WTC11 (cell line): ENCODE measurements around the gene PRKCZ. TPM values are rescaled to one million over a fixed set of nuclear protein-coding genes. Genes with fewer than 3 reads are reported as not detected.

Source experiments
- ATAC-seq: fragments of 200-7000 bp; cut with Tn5 transposase; 2 replicates; pipeline ENCODE4 v1.10.0; 2021; ENCODE audit warnings: mild to moderate bottlenecking, moderate library complexity
- CTCF ChIA-PET: fragments of 300-600 bp; sonication (Branson Sonifier 250); formaldehyde crosslinking; loops from one replicate; lab custom pipeline; 2021; ENCODE audit warnings: antibody characterized with exemption; lab: Charles Lee
- POLR2A ChIA-PET: fragments of 350-600 bp; sonication (Branson Sonifier 250); formaldehyde crosslinking; loops from one replicate; lab custom pipeline; 2021; ENCODE audit warnings: antibody characterized with exemption; lab: Charles Lee
- DNase-seq: peaks from one replicate; pipeline ENCODE4 v3.0.0; 2021; ENCODE audit warnings: low spot score
- H3K27ac Mint-ChIP-seq: 2 replicates; pipeline ENCODE4 v1.8.0; 2021; ENCODE audit warnings: mixed read lengths
- H3K27me3 Mint-ChIP-seq: 2 replicates; pipeline ENCODE4 v1.8.0; 2021; ENCODE audit warnings: low read depth, mild to moderate bottlenecking, moderate library complexity, mixed read lengths
- H3K36me3 Mint-ChIP-seq: 2 replicates; pipeline ENCODE4 v1.8.0; 2021; ENCODE audit warnings: mixed read lengths
- H3K4me1 Mint-ChIP-seq: 2 replicates; pipeline ENCODE4 v1.8.0; 2022; ENCODE audit warnings: mixed read lengths
- H3K4me3 Mint-ChIP-seq: 2 replicates; pipeline ENCODE4 v1.8.0; 2021; ENCODE audit warnings: mild to moderate bottlenecking, moderate library complexity, mixed read lengths
- H3K9me3 Mint-ChIP-seq: 2 replicates; pipeline ENCODE4 v1.8.0; 2021; ENCODE audit warnings: mixed read lengths
- E2F4 ChIP-seq: sonication (generic); formaldehyde crosslinking; IDR thresholded peaks from 2 replicates; pipeline ENCODE4 v1.8.1; 2022; ENCODE audit warnings: low read depth, mild to moderate bottlenecking, moderate library complexity, missing genetic modification reagents, borderline replicate concordance
- EMX1 ChIP-seq: fragments of 250-450 bp; sonication (Bioruptor Pico); IDR thresholded peaks from 2 replicates; pipeline ENCODE4 v1.8.0; 2021; ENCODE audit warnings: mild to moderate bottlenecking
- ESRRA ChIP-seq: sonication (generic); formaldehyde crosslinking; IDR thresholded peaks from 2 replicates; pipeline ENCODE4 v1.8.1; 2022; ENCODE audit warnings: mild to moderate bottlenecking, missing genetic modification reagents, borderline replicate concordance
- JAZF1 ChIP-seq: fragments of 250-450 bp; sonication (Bioruptor Pico); IDR thresholded peaks from 2 replicates; pipeline ENCODE4 v1.9.0; 2021; ENCODE audit warnings: moderate library complexity, mild to moderate bottlenecking, inconsistent platforms
- RELA ChIP-seq: sonication (generic); formaldehyde crosslinking; IDR thresholded peaks from 2 replicates; pipeline ENCODE4 v1.8.1; 2022; ENCODE audit warnings: missing genetic modification reagents, mild to moderate bottlenecking, borderline replicate concordance
- USF1 ChIP-seq: sonication (generic); formaldehyde crosslinking; IDR thresholded peaks from 2 replicates; pipeline ENCODE4 v1.8.0; 2022; ENCODE audit warnings: mild to moderate bottlenecking, missing genetic modification reagents
- ZNF671 ChIP-seq: fragments of 250-450 bp; sonication (Bioruptor Pico); IDR thresholded peaks from 2 replicates; pipeline ENCODE4 v1.8.0; 2021; ENCODE audit warnings: mild to moderate bottlenecking
- ZSCAN18 ChIP-seq: fragments of 250-450 bp; sonication (Bioruptor Pico); IDR thresholded peaks from 2 replicates; pipeline ENCODE4 v2.1.2; 2022; ENCODE audit warnings: mild to moderate bottlenecking, moderate library complexity
- total RNA-seq: library from RNA; stranded (reverse); gene quantifications from 3 replicates; pipeline ENCODE4 v1.2.3, GENCODE V29; 2021
- TF ChIP-seq, protein P1 (sequence below): sonication (generic); formaldehyde crosslinking; IDR thresholded peaks from 2 replicates; pipeline ENCODE4 v1.8.0; 2023; ENCODE audit warnings: mild to moderate bottlenecking, missing genetic modification reagents
- TF ChIP-seq, protein P2 (sequence below): sonication (generic); formaldehyde crosslinking; IDR thresholded peaks from 2 replicates; pipeline ENCODE4 v1.8.0; 2023; ENCODE audit warnings: missing genetic modification reagents
- TF ChIP-seq, protein P3 (sequence below): fragments of 250-450 bp; sonication (Bioruptor Pico); conservative IDR thresholded peaks from 2 replicates; pipeline ENCODE4 v1.9.0; 2021; ENCODE audit warnings: mild to moderate bottlenecking
- TF ChIP-seq, protein P4 (sequence below): sonication (generic); formaldehyde crosslinking; conservative IDR thresholded peaks from 2 replicates; pipeline ENCODE4 v1.8.1; 2023; ENCODE audit warnings: mild to moderate bottlenecking, low read depth, missing genetic modification reagents, moderate library complexity

PRKCZ gene
- total RNA-seq, 1 experiment from 2014 or later: 52.5 TPM

DNA sequence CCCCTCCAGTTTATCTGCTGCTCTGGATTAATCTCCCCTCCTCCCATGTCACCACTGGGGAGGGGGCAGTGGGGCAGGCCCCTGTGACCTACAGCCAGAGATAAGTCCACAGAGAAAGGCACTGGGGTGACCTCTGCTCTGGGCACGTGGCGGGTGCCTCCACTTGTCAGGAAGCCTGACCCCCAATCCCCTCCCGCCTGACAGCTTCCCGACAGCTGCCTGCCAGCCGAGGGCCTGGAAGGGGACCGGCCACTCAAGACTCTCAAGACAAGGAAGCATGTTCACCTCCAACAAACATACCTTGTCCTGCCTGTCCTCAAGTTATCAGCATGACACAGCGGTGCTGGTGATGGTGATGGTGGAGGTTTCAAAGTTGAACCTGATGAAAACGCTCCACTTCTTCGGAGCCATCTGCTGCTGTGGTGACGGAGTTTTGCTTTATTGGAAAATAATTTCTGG is 147.5 kb downstream of the PRKCZ start (continued):
- TF ChIP-seq, protein P1, sequence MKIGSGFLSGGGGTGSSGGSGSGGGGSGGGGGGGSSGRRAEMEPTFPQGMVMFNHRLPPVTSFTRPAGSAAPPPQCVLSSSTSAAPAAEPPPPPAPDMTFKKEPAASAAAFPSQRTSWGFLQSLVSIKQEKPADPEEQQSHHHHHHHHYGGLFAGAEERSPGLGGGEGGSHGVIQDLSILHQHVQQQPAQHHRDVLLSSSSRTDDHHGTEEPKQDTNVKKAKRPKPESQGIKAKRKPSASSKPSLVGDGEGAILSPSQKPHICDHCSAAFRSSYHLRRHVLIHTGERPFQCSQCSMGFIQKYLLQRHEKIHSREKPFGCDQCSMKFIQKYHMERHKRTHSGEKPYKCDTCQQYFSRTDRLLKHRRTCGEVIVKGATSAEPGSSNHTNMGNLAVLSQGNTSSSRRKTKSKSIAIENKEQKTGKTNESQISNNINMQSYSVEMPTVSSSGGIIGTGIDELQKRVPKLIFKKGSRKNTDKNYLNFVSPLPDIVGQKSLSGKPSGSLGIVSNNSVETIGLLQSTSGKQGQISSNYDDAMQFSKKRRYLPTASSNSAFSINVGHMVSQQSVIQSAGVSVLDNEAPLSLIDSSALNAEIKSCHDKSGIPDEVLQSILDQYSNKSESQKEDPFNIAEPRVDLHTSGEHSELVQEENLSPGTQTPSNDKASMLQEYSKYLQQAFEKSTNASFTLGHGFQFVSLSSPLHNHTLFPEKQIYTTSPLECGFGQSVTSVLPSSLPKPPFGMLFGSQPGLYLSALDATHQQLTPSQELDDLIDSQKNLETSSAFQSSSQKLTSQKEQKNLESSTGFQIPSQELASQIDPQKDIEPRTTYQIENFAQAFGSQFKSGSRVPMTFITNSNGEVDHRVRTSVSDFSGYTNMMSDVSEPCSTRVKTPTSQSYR (CRISPR knock-in tag): no peak
- no peak for TF ChIP-seq EMX1 (CRISPR knock-in tag)
- TF ChIP-seq ZNF671 (CRISPR knock-in tag): no peak

DNA sequence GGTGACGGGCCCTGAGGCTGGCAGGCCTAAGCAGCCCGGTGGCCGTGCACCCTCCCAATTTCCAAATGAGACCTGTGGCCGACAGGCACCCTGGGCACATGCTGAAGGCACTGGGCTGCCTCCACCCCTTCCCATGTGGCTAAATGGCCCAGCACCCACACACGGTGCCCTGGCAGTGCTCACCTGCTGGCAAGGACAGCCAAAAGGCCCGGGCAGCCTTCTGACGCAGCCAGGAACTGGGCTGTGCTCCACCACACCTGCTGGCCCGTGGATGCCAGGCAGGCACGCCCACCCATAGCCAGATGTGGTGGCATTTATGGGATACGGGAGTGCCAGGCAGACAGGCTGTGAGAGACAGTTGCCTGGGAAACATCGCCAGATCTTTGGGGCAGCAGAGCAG is 148.4 kb downstream of the PRKCZ start:
- TF ChIP-seq, protein P2, sequence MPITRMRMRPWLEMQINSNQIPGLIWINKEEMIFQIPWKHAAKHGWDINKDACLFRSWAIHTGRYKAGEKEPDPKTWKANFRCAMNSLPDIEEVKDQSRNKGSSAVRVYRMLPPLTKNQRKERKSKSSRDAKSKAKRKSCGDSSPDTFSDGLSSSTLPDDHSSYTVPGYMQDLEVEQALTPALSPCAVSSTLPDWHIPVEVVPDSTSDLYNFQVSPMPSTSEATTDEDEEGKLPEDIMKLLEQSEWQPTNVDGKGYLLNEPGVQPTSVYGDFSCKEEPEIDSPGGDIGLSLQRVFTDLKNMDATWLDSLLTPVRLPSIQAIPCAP (CRISPR knock-in tag): no peak
- TF ChIP-seq ZSCAN18 (no peak), RELA (CRISPR knock-in tag) (no peak), JAZF1 (CRISPR knock-in tag) (no peak), USF1 (CRISPR knock-in tag) (no peak), E2F4 (CRISPR knock-in tag) (no peak), ESRRA (no peak)
- TF ChIP-seq, protein P3, sequence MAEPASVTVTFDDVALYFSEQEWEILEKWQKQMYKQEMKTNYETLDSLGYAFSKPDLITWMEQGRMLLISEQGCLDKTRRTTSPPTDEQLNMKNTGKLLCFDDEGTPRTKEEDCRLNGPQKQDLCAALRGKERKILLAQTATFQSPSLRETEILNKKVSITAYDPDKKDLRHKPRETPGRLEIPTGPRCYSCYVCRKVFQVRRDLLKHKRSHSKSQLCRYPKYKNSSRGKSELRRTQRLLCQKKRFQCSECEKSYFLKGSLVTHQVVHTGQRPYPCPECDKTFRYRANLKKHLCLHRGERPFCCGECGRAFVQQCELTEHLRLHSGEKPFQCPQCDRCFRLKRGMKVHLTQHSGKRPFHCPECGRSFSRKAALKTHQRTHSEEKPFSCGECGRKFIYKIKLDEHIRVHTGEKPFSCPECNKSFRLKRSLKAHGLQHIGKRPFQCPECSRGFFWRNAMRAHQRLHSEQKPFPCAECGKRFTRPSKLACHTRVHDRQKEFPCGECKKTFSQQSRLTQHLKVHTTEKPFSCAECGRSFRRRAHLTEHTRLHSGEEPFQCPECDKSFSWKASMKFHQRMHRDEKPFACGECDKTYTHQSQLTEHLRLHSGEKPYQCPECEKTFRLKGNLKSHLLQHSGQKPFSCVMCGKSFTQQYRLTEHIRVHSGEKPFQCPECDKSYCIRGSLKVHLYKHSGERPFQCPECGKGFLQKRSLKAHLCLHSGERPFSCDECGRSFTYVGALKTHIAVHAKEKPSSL (CRISPR knock-in tag): no peak
- TF ChIP-seq, protein P4, sequence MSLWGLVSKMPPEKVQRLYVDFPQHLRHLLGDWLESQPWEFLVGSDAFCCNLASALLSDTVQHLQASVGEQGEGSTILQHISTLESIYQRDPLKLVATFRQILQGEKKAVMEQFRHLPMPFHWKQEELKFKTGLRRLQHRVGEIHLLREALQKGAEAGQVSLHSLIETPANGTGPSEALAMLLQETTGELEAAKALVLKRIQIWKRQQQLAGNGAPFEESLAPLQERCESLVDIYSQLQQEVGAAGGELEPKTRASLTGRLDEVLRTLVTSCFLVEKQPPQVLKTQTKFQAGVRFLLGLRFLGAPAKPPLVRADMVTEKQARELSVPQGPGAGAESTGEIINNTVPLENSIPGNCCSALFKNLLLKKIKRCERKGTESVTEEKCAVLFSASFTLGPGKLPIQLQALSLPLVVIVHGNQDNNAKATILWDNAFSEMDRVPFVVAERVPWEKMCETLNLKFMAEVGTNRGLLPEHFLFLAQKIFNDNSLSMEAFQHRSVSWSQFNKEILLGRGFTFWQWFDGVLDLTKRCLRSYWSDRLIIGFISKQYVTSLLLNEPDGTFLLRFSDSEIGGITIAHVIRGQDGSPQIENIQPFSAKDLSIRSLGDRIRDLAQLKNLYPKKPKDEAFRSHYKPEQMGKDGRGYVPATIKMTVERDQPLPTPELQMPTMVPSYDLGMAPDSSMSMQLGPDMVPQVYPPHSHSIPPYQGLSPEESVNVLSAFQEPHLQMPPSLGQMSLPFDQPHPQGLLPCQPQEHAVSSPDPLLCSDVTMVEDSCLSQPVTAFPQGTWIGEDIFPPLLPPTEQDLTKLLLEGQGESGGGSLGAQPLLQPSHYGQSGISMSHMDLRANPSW: no peak
- no peak overlapping the region for H3K4me3 Mint-ChIP-seq
- peaks cover 7% of the 10 kb centered on the region for H3K4me1 Mint-ChIP-seq
- POLR2A ChIA-PET: interaction anchor here (0.5 to 1.2 kb wide), 5 partner anchors 13 to 170 kb away, joined by 3 read pairs; no protein-coding TSS in a partner anchor
- no peaks in the 10 kb centered on the region for H3K9me3 Mint-ChIP-seq
- no peak for DNase-seq
- CTCF ChIA-PET: interaction anchor here (0.5 to 2.5 kb wide), 20 partner anchors 9 to 445 kb away, joined by 3 to 60 read pairs (median 5); partner anchors contain the start of genes MORN1, PANK4 and RER1
- no peak for ATAC-seq
- no peak overlapping the region for H3K27ac Mint-ChIP-seq
- H3K36me3 Mint-ChIP-seq: no peaks in the 10 kb centered on the region
- no peaks in the 10 kb centered on the region; the same call in 1 of the 2 replicates for H3K27me3 Mint-ChIP-seq
